B cell (primary cell): ENCODE data around the gene ARHGAP26. TPM values are rescaled to one million over a fixed set of nuclear protein-coding genes. Genes with fewer than 3 reads are reported as not detected.

Experiments used
- ATAC-seq: fragments of 200-7000 bp; cut with Tn5 transposase; one replicate; pipeline ENCODE4 v1.10.0; 2021; ENCODE audit warnings: low read depth, mild to moderate bottlenecking, moderate number of reproducible peaks, moderate library complexity
- CTCF ChIA-PET: fragments of 350-600 bp; sonication (Branson Sonifier 250); formaldehyde crosslinking; loops from one replicate; lab custom pipeline; 2021; ENCODE audit warnings: antibody characterized with exemption, inconsistent platforms; lab: Charles Lee
- POLR2A ChIA-PET: fragments of 350-600 bp; sonication (Branson Sonifier 250); formaldehyde crosslinking; loops from one replicate; lab custom pipeline; 2021; ENCODE audit warnings: antibody characterized with exemption; lab: Charles Lee
- DNase-seq: peaks from one replicate; pipeline ENCODE4 v3.0.0; 2013
- H2AFZ ChIP-seq: 2 replicates; pipeline ENCODE4 v1.6.1; 2012; ENCODE audit warnings: mild to moderate bottlenecking, low read depth, low read length; ENCODE audit not compliant: insufficient read depth, poor library complexity, severe bottlenecking
- H3K27ac ChIP-seq, 2 donors: 1 replicate in 1 of 2; 2 replicates in 1 of 2; pipeline ENCODE4 v1.5.1; 2012 to 2013; ENCODE audit warnings: low read length in 2 of 2, mild to moderate bottlenecking in 2 of 2, moderate library complexity in 1 of 2
- H3K27me3 ChIP-seq, 4 experiments: fragments of 200-600 bp in 1 of 4; sonication (generic) in 1 of 4; replicated peaks in 1 of 4; 1 replicate in 2 of 4; 2 replicates in 2 of 4; pipeline versions ENCODE4 v1.6.1 to v1.7.0; 2013 to 2016; ENCODE audit warnings: low read length in 3 of 4, mild to moderate bottlenecking in 2 of 4, mixed read lengths in 1 of 4, moderate library complexity in 1 of 4; ENCODE audit not compliant: insufficient read depth in 4 of 4, control insufficient read depth in 3 of 4; ENCODE audit errors: control extremely low read depth in 1 of 4
- H3K36me3 ChIP-seq, 2 experiments: replicated peaks in 1 of 2; 1 replicate in 1 of 2; 2 replicates in 1 of 2; pipeline versions ENCODE4 v1.6.1 to v1.7.1; 2013; ENCODE audit warnings: low read length in 1 of 2; ENCODE audit not compliant: insufficient read depth in 2 of 2, control insufficient read depth in 1 of 2; ENCODE audit errors: control extremely low read depth in 1 of 2, extremely low read depth in 1 of 2
- H3K4me1 ChIP-seq, 2 donors: fragments of 200-600 bp in 1 of 2; sonication (generic) in 1 of 2; 1 replicate in 1 of 2; 2 replicates in 1 of 2; pipeline versions ENCODE4 v1.5.1 to v1.6.1; 2013 to 2017; ENCODE audit warnings: low read length in 2 of 2; ENCODE audit not compliant: control insufficient read depth in 2 of 2, insufficient read depth in 2 of 2
- H3K4me2 ChIP-seq: replicated peaks from 2 replicates; pipeline ENCODE3; 2012; ENCODE audit warnings: mild to moderate bottlenecking, low read depth, low read length; ENCODE audit not compliant: poor library complexity, severe bottlenecking
- H3K4me3 ChIP-seq, 5 experiments: fragments of 200-600 bp in 1 of 5; sonication (generic) in 1 of 5; 1 replicate in 3 of 5; 2 replicates in 2 of 5; pipeline versions ENCODE4 v1.5.1 to v1.7.0; 2011 to 2016; ENCODE audit warnings: low read length in 4 of 5, mild to moderate bottlenecking in 4 of 5, low read depth in 2 of 5, control low read depth in 1 of 5, moderate library complexity in 1 of 5; ENCODE audit not compliant: insufficient read depth in 1 of 5; ENCODE audit errors: control extremely low read depth in 1 of 5, extremely low read depth in 1 of 5
- H3K79me2 ChIP-seq: fragments of 200-600 bp; sonication (generic); one replicate; pipeline ENCODE4 v1.6.0; 2016; ENCODE audit warnings: low read length; ENCODE audit not compliant: control insufficient read depth, insufficient read depth
- H3K9ac ChIP-seq: fragments of 200-600 bp; sonication (generic); 2 replicates; pipeline ENCODE4 v1.6.1; 2017; ENCODE audit warnings: mild to moderate bottlenecking, low read length, moderate library complexity
- H3K9me3 ChIP-seq, 3 donors: one replicate each; pipeline versions ENCODE4 v1.6.1 to v1.7.1; 2013; ENCODE audit warnings: low read length in 2 of 3; ENCODE audit not compliant: control insufficient read depth in 2 of 3, insufficient read depth in 1 of 3; ENCODE audit errors: control extremely low read depth in 1 of 3
- H4K20me1 ChIP-seq: 2 replicates; pipeline ENCODE4 v1.6.0; 2012; ENCODE audit warnings: mild to moderate bottlenecking, low read length; ENCODE audit not compliant: insufficient read depth, control insufficient read depth, poor library complexity, severe bottlenecking
- H3K27ac Mint-ChIP-seq: one replicate; pipeline ENCODE4 v1.8.0; 2021; ENCODE audit warnings: mixed read lengths
- H3K27me3 Mint-ChIP-seq: one replicate; pipeline ENCODE4 v1.8.0; 2021; ENCODE audit warnings: mixed read lengths
- H3K4me1 Mint-ChIP-seq: one replicate; pipeline ENCODE4 v1.8.0; 2021; ENCODE audit warnings: mixed read lengths
- H3K4me3 Mint-ChIP-seq: one replicate; pipeline ENCODE4 v1.8.0; 2021; ENCODE audit warnings: mixed read lengths
- H3K9me3 Mint-ChIP-seq: one replicate; pipeline ENCODE4 v1.8.0; 2022; ENCODE audit warnings: mixed read lengths; ENCODE audit not compliant: insufficient read depth
- EZH2 ChIP-seq: IDR thresholded peaks from 2 replicates; pipeline ENCODE4 v1.6.1; 2012; ENCODE audit warnings: borderline replicate concordance, low read depth, mild to moderate bottlenecking, moderate library complexity, low read length; ENCODE audit not compliant: insufficient read depth, poor library complexity, severe bottlenecking
- WGBS: methylation state at CpG from one replicate; pipeline ENCODE4 v1.1.5; 2013; ENCODE audit warnings: missing lambda C conversion rate; ENCODE audit not compliant: insufficient coverage; 5-methylcytosine and 5-hydroxymethylcytosine counted together
- intact Hi-C: fragments of 100-400 bp; cut with micrococcal nuclease; formaldehyde crosslinking; loops from one replicate; pipeline ENCODE4 v1.10.0; 2022
- polyA plus RNA-seq: library from polyadenylated mRNA; depleted of rRNA; stranded (reverse); fragments of >200 nt; gene quantifications from 2 replicates; pipeline ENCODE4 v1.2.3, GENCODE V29; 2012
- total RNA-seq, 2 donors: library from RNA; stranded (reverse); fragments of 120-200 nt in 1 of 2; gene quantifications; 1 replicate in 1 of 2; 2 replicates in 1 of 2; pipeline versions ENCODE4 v1.2.3 to v1.2.4, GENCODE V29; 2013 to 2022
- TF ChIP-seq, protein P1 (sequence below): fragments of 200-600 bp; IDR thresholded peaks from one replicate; pipeline ENCODE4 v1.8.0; 2022; ENCODE audit warnings: antibody characterized with exemption, mild to moderate bottlenecking

ARHGAP26 gene
- total and polyA plus RNA-seq, 2 donors (not counting 1 experiment from before 2014, with no cell fraction given), result 1.8 to 22.5 TPM

DNA sequence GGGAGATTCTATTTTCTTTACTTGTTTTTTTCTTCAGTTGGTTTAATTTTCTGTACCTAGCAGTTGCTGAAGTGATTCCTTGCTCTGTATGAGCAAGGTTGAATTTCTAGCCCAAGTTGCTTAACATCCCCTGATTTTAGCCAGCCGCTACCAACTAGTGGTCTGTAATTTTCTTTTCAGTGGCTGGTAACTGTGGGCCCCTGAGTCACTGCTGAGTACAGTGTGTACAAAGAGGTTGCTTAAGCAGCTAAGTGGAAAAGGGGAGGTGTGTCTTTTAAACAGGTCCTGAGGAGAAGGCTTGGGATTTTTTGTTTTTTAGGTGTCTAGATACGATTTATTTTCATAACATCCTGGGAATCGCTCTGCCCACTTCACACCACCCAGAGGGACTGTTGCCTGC is 378.6 kb downstream of the ARHGAP26 start:
- Mint-ChIP-seq H3K27ac (no peak overlapping the region), H3K4me3 (no peak overlapping the region), H3K27me3 (no peaks in the 10 kb centered on the region), H3K9me3 (no peaks in the 10 kb centered on the region), H3K4me1 (peaks cover 2% of the 10 kb centered on the region)
- no peak overlapping the region for H3K9ac ChIP-seq
- peaks cover 0 to 2% of the 10 kb centered on the region in 2 experiments for H3K36me3 ChIP-seq
- no peaks in the 10 kb centered on the region for H3K79me2 ChIP-seq
- H3K4me3 ChIP-seq, result no peak overlapping the region
- intact Hi-C loops, result no loop called here
- H3K9me3 ChIP-seq, result no peaks in the 10 kb centered on the region
- no CpG with 5 or more reads among the region's 3 CpGs for WGBS
- ATAC-seq, result no peak
- no peaks in the 10 kb centered on the region for H3K27me3 ChIP-seq
- H3K4me1 ChIP-seq, result no peaks in the 10 kb centered on the region
- ChIA-PET POLR2A (no interaction called here), CTCF (no interaction called here)
- no peak overlapping the region for H3K27ac ChIP-seq
- no peak for TF ChIP-seq EZH2
- TF ChIP-seq, protein P1, sequence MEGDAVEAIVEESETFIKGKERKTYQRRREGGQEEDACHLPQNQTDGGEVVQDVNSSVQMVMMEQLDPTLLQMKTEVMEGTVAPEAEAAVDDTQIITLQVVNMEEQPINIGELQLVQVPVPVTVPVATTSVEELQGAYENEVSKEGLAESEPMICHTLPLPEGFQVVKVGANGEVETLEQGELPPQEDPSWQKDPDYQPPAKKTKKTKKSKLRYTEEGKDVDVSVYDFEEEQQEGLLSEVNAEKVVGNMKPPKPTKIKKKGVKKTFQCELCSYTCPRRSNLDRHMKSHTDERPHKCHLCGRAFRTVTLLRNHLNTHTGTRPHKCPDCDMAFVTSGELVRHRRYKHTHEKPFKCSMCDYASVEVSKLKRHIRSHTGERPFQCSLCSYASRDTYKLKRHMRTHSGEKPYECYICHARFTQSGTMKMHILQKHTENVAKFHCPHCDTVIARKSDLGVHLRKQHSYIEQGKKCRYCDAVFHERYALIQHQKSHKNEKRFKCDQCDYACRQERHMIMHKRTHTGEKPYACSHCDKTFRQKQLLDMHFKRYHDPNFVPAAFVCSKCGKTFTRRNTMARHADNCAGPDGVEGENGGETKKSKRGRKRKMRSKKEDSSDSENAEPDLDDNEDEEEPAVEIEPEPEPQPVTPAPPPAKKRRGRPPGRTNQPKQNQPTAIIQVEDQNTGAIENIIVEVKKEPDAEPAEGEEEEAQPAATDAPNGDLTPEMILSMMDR, result no peak
- no peak for DNase-seq
- no peak overlapping the region for H2AFZ ChIP-seq
- no peaks in the 10 kb centered on the region for H4K20me1 ChIP-seq
- H3K4me2 ChIP-seq, result no peak overlapping the region

DNA sequence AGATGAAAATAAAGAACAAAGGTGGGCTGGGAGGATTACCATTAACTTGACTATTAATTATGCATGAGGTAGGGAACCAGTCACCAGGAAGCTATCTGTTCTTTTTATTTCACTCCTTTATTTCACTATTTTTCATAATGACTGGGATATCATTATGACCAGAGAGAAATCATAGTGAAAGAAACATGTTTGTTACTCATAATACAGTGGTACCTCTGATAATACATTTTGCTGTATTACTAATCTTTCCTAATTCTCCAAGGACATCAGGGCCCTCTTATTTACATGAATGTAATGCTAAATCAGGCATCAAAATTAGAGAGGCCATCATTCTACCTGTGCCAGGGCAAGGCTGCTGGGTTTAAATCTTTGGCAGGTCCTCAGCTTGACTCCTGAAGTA is 379.6 kb downstream of the ARHGAP26 start:
- H3K4me2 ChIP-seq, result no peak overlapping the region
- POLR2A ChIA-PET, result no interaction called here
- peaks cover 0 to 2% of the 10 kb centered on the region in 2 experiments for H3K36me3 ChIP-seq
- H4K20me1 ChIP-seq, result no peaks in the 10 kb centered on the region
- no peaks in the 10 kb centered on the region for H3K9me3 ChIP-seq
- no peaks in the 10 kb centered on the region for H3K9me3 Mint-ChIP-seq
- CTCF ChIA-PET, result no interaction called here
- H3K9ac ChIP-seq, result no peak overlapping the region
- peaks cover 2% of the 10 kb centered on the region for H3K4me1 Mint-ChIP-seq
- intact Hi-C loops, result no loop called here
- H3K79me2 ChIP-seq, result no peaks in the 10 kb centered on the region
- H3K27me3 ChIP-seq, result no peaks in the 10 kb centered on the region
- ATAC-seq (no peak), DNase-seq (no peak)
- no peak overlapping the region for H3K4me3 ChIP-seq
- no peaks in the 10 kb centered on the region for H3K4me1 ChIP-seq
- H3K27me3 Mint-ChIP-seq, result no peaks in the 10 kb centered on the region
- no peak overlapping the region for H2AFZ ChIP-seq
- no peak overlapping the region for H3K27ac ChIP-seq
- TF ChIP-seq EZH2, result no peak
- TF ChIP-seq, protein P1, result no peak
- no peak overlapping the region for H3K4me3 Mint-ChIP-seq
- no peak overlapping the region for H3K27ac Mint-ChIP-seq
